IMR-90 (cell line): Measurements from ENCODE around the gene NOP16. TPM values are rescaled to one million over a fixed set of nuclear protein-coding genes. Genes with fewer than 3 reads are reported as not detected.
A peak's percentile ranks its signal among the peaks of the same experiment; 100 is the strongest.

Experiments used
- ATAC-seq: fragments of 200-7000 bp; cut with Tn5 transposase; 2 replicates; pipeline ENCODE4 v1.9.1; 2020; ENCODE audit warnings: low read depth, mild to moderate bottlenecking, moderate library complexity
- BruUV-seq: library from RNA; stranded (reverse); fragments of 400-500 nt; replicated peaks from 2 replicates; lab custom pipeline; 2021; lab: Mats Ljungman, UMichigan
- CTCF ChIA-PET: fragments of 300-600 bp; formaldehyde crosslinking; extraction: SDS; loops from one replicate; lab custom pipeline; 2021; ENCODE audit warnings: antibody characterized with exemption; lab: Yijun Ruan, JAX
- POLR2A ChIA-PET: fragments of 300-600 bp; sonication (Branson Sonifier 250); formaldehyde crosslinking; loops from one replicate; lab custom pipeline; 2022; ENCODE audit warnings: antibody characterized with exemption; ENCODE audit not compliant: unreplicated experiment; lab: Charles Lee
- DNase-seq: peaks from one replicate; pipeline ENCODE4 v3.0.0; 2013
- H2AFZ ChIP-seq: replicated peaks from 2 replicates; pipeline ENCODE3; 2013; ENCODE audit warnings: low read length, mild to moderate bottlenecking; ENCODE audit not compliant: poor library complexity
- H2AK5ac ChIP-seq: 2 replicates; pipeline ENCODE4 v1.6.1; 2013; ENCODE audit warnings: low read depth, low read length, inconsistent platforms
- H2AK9ac ChIP-seq: replicated peaks from 2 replicates; pipeline ENCODE3; 2013; ENCODE audit warnings: mild to moderate bottlenecking, low read depth, low read length, moderate library complexity; ENCODE audit not compliant: poor library complexity
- H2BK120ac ChIP-seq: 2 replicates; pipeline ENCODE4 v1.6.1; 2013; ENCODE audit warnings: low read depth, low read length, inconsistent platforms
- H2BK15ac ChIP-seq: 3 replicates; pipeline ENCODE4 v1.6.1; 2013; ENCODE audit warnings: low read depth, low read length, inconsistent platforms
- H2BK20ac ChIP-seq: 2 replicates; pipeline ENCODE4 v1.6.1; 2013; ENCODE audit warnings: low read depth, mild to moderate bottlenecking, inconsistent platforms, low read length, moderate library complexity
- H2BK5ac ChIP-seq: 2 replicates; pipeline ENCODE4 v1.6.1; 2013; ENCODE audit warnings: mild to moderate bottlenecking, low read depth, low read length, inconsistent platforms; ENCODE audit not compliant: poor library complexity, severe bottlenecking
- H3K14ac ChIP-seq: replicated peaks from 2 replicates; pipeline ENCODE4 v1.6.1; 2013; ENCODE audit warnings: low read depth, low read length, inconsistent platforms
- H3K18ac ChIP-seq: 2 replicates; pipeline ENCODE4 v1.6.1; 2013; ENCODE audit warnings: low read depth, low read length, control low read depth
- H3K23ac ChIP-seq: 2 replicates; pipeline ENCODE4 v1.6.1; 2013; ENCODE audit warnings: low read depth, low read length, inconsistent platforms
- H3K27ac ChIP-seq: 2 replicates; pipeline ENCODE4 v1.5.1; 2013; ENCODE audit warnings: mild to moderate bottlenecking, control low read depth, low read length; ENCODE audit not compliant: insufficient read depth
- H3K27me3 ChIP-seq: 2 replicates; pipeline ENCODE4 v1.6.1; 2013; ENCODE audit warnings: low read length; ENCODE audit not compliant: control insufficient read depth, insufficient read depth
- H3K36me3 ChIP-seq: 2 replicates; pipeline ENCODE4 v1.6.1; 2013; ENCODE audit warnings: low read length, mixed read lengths; ENCODE audit not compliant: control insufficient read depth, insufficient read depth
- H3K4ac ChIP-seq: 2 replicates; pipeline ENCODE4 v1.6.1; 2013; ENCODE audit warnings: low read depth, low read length, inconsistent platforms
- H3K4me1 ChIP-seq: 2 replicates; pipeline ENCODE4 v1.6.1; 2013; ENCODE audit warnings: low read length, mixed read lengths; ENCODE audit not compliant: control insufficient read depth, insufficient read depth
- H3K4me2 ChIP-seq: 2 replicates; pipeline ENCODE4 v1.6.1; 2013; ENCODE audit warnings: low read depth, mild to moderate bottlenecking, control low read depth, low read length, moderate library complexity
- H3K4me3 ChIP-seq: 2 replicates; pipeline ENCODE4 v1.5.1; 2013; ENCODE audit warnings: low read depth, mild to moderate bottlenecking, control low read depth, low read length, moderate library complexity; ENCODE audit not compliant: insufficient read depth
- H3K56ac ChIP-seq: 2 replicates; pipeline ENCODE4 v1.6.1; 2013; ENCODE audit warnings: low read length, inconsistent platforms; ENCODE audit not compliant: insufficient read depth; ENCODE audit errors: extremely low read depth
- H3K79me1 ChIP-seq, 2 experiments: 2 replicates each; pipeline ENCODE4 v1.6.1; 2013; ENCODE audit warnings: low read length in 2 of 2, inconsistent platforms in 1 of 2, low read depth in 1 of 2
- H3K9ac ChIP-seq: 2 replicates; pipeline ENCODE4 v1.6.1; 2013; ENCODE audit warnings: low read depth, low read length, control low read depth
- H3K9me1 ChIP-seq: 2 replicates; pipeline ENCODE4 v1.6.1; 2013; ENCODE audit warnings: low read length, inconsistent platforms; ENCODE audit not compliant: insufficient read depth
- H3K9me3 ChIP-seq: 2 replicates; pipeline ENCODE4 v1.6.1; 2013; ENCODE audit warnings: low read length; ENCODE audit not compliant: control insufficient read depth, insufficient read depth
- H4K20me1 ChIP-seq: 2 replicates; pipeline ENCODE4 v1.6.1; 2013; ENCODE audit warnings: low read length, inconsistent platforms; ENCODE audit not compliant: insufficient read depth
- H4K5ac ChIP-seq: 2 replicates; pipeline ENCODE4 v1.6.1; 2013; ENCODE audit warnings: mild to moderate bottlenecking, low read depth, low read length, control low read depth
- H4K8ac ChIP-seq, 2 experiments: 2 replicates each; pipeline ENCODE4 v1.6.1; 2013; ENCODE audit warnings: low read depth in 2 of 2, low read length in 2 of 2, control low read depth in 1 of 2, inconsistent platforms in 1 of 2
- H4K91ac ChIP-seq: 2 replicates; pipeline ENCODE4 v1.6.1; 2013; ENCODE audit warnings: low read depth, low read length, inconsistent platforms; ENCODE audit not compliant: insufficient read depth
- CTCF ChIP-seq: conservative IDR thresholded peaks from 2 replicates; pipeline ENCODE4 v1.5.1; 2012; ENCODE audit warnings: mild to moderate bottlenecking, low read depth, low read length, improper control_type of control experiment
- MAZ ChIP-seq: IDR thresholded peaks from 2 replicates; pipeline ENCODE4 v1.6.1; 2012; ENCODE audit warnings: low read depth, mild to moderate bottlenecking, low read length, improper control_type of control experiment, moderate library complexity, borderline replicate concordance
- MXI1 ChIP-seq: IDR thresholded peaks from 2 replicates; pipeline ENCODE4 v1.6.1; 2012; ENCODE audit warnings: low read depth, mild to moderate bottlenecking, low read length, moderate library complexity, borderline replicate concordance
- RAD21 ChIP-seq: IDR thresholded peaks from 2 replicates; pipeline ENCODE4 v1.6.1; 2012; ENCODE audit warnings: low read length, improper control_type of control experiment
- RCOR1 ChIP-seq: IDR thresholded peaks from 2 replicates; pipeline ENCODE4 v1.6.1; 2012; ENCODE audit warnings: mild to moderate bottlenecking, low read length, improper control_type of control experiment; ENCODE audit not compliant: insufficient replicate concordance
- USF2 ChIP-seq: fragments of 150-350 bp; IDR thresholded peaks from 2 replicates; pipeline ENCODE4 v1.6.1; 2017; ENCODE audit warnings: mild to moderate bottlenecking, antibody characterized with exemption, low read length, low read depth
- WGBS, 2 experiments: methylation state at CpG; one replicate each; pipeline versions ENCODE4 v1.1.5 to v1.1.7; 2013; ENCODE audit warnings: missing lambda C conversion rate in 2 of 2; ENCODE audit not compliant: insufficient read length in 1 of 2; ENCODE audit errors: extremely low coverage in 2 of 2; 5-methylcytosine and 5-hydroxymethylcytosine counted together
- dilution Hi-C: fragments of 300-500 bp; cut with HindIII; formaldehyde crosslinking; loops from one replicate; pipeline ENCODE4 v1.14.3; 2018; ENCODE audit warnings: low sequenced_read_pairs; ENCODE audit not compliant: unreplicated experiment
- in situ Hi-C: fragments of 300-500 bp; cut with MboI; formaldehyde crosslinking; loops from 3 replicates; pipeline ENCODE4 v1.14.3; 2019; ENCODE audit warnings: low sequenced_read_pairs, inconsistent platforms, mixed read lengths
- intact Hi-C: fragments of 100-400 bp; cut with micrococcal nuclease; formaldehyde crosslinking; loops from 2 replicates; pipeline ENCODE4 v1.10.0; 2022
- polyA plus RNA-seq, 3 experiments: library from polyadenylated mRNA; depleted of rRNA; stranded (reverse); fragments of >200 nt; gene quantifications; 2 replicates each; pipeline ENCODE4 v1.2.3, GENCODE V29; 2012; ENCODE audit warnings: low replicate concordance in 1 of 3
- total RNA-seq: library from RNA; depleted of rRNA; stranded (reverse); fragments of >200 nt; gene quantifications from 2 replicates; pipeline ENCODE4 v1.2.3, GENCODE V29; 2012
- TF ChIP-seq, protein P1 (sequence below): fragments of 150-350 bp; IDR thresholded peaks from 2 replicates; pipeline ENCODE4 v1.6.1; 2016; ENCODE audit warnings: low read depth, mild to moderate bottlenecking, low read length, moderate library complexity, borderline replicate concordance

Gene NOP16
- total and polyA plus RNA-seq, 2 of the 4 experiments (the other 2 are of a cell fraction) = 28.0 to 60.4 TPM

DNA sequence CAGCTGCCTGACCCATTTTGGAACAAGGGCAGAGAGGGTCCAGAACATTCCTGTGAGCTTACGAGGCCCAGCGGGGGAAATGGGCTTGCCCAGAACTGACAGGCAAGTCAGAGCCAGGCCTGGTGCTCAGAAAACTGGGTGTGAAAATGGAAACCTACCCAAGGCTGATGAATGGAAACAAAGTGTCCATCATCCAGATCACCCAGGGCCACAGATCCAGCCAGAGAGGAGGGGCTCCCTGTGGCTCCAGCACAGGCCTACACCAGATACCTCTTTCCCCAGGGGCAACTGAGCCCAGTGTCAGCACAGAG is 24.8 kb upstream of the NOP16 start:
- ChIA-PET CTCF (no interaction called here), POLR2A (no interaction called here)
- no CpG with 5 or more reads among the region's 2 CpGs for WGBS, 2 experiments
- peaks cover 6% of the 10 kb centered on the region for H3K36me3 ChIP-seq
- peak overlapping the region; percentile 39; the same call in 1 of the 2 replicates for H3K4ac ChIP-seq
- no peak overlapping the region for H3K23ac ChIP-seq
- H2BK5ac ChIP-seq = no peak overlapping the region
- no peak for DNase-seq
- TF ChIP-seq MAZ (no peak), RCOR1 (no peak), MXI1 (no peak), USF2 (no peak), CTCF (no peak), RAD21 (no peak)
- TF ChIP-seq, protein P1, sequence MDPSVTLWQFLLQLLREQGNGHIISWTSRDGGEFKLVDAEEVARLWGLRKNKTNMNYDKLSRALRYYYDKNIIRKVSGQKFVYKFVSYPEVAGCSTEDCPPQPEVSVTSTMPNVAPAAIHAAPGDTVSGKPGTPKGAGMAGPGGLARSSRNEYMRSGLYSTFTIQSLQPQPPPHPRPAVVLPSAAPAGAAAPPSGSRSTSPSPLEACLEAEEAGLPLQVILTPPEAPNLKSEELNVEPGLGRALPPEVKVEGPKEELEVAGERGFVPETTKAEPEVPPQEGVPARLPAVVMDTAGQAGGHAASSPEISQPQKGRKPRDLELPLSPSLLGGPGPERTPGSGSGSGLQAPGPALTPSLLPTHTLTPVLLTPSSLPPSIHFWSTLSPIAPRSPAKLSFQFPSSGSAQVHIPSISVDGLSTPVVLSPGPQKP = no peak
- H3K27ac ChIP-seq = no peak overlapping the region
- H3K4me3 ChIP-seq = no peak overlapping the region
- peak overlapping the region; percentile 1; the same call in 1 of the 2 replicates for H3K9ac ChIP-seq
- H3K9me1 ChIP-seq = peaks cover 16% of the 10 kb centered on the region
- H4K91ac ChIP-seq = no peak overlapping the region
- H4K5ac ChIP-seq = no peak overlapping the region
- peaks cover 11% of the 10 kb centered on the region for H3K4me1 ChIP-seq
- no peak for ATAC-seq
- H2BK15ac ChIP-seq = no peak overlapping the region
- no peaks in the 10 kb centered on the region for H3K27me3 ChIP-seq
- H2AK9ac ChIP-seq = peak overlapping the region; percentile 29
- no peak overlapping the region for H3K14ac ChIP-seq
- H2AFZ ChIP-seq = no peak overlapping the region
- BruUV-seq = no TSS peak
- dilution Hi-C loops = no loop called here
- H3K56ac ChIP-seq = no peak overlapping the region
- H2AK5ac ChIP-seq = no peak overlapping the region
- no peak overlapping the region for H2BK20ac ChIP-seq
- in situ Hi-C loops = no loop called here
- no peak overlapping the region for H3K18ac ChIP-seq
- intact Hi-C loops = loop anchor here (10.0 kb wide), 1 partner anchor 232 kb away; the partner anchor contains the start of gene TSPAN17
- H3K9me3 ChIP-seq = no peaks in the 10 kb centered on the region
- H3K79me1 ChIP-seq = peaks cover 27 to 59% of the 10 kb centered on the region in 2 experiments
- no peak overlapping the region for H4K8ac ChIP-seq
- peaks cover 45% of the 10 kb centered on the region for H4K20me1 ChIP-seq
- no peak overlapping the region for H3K4me2 ChIP-seq
- H2BK120ac ChIP-seq = no peak overlapping the region
